SK-N-SH treated with all-trans-retinoic acid at 6 μM for 48 hours (cell line): ENCODE data around the gene RNF144A.
"Not testable (repeated sequence)": the region's sequence is repeated elsewhere in the genome, so short reads cannot be mapped to it uniquely, and the experiment has no call there.

Source experiments
- ATAC-seq: fragments of 200-7000 bp; cut with Tn5 transposase; 3 replicates; pipeline ENCODE4 v1.9.1; 2020; ENCODE audit warnings: mild to moderate bottlenecking, moderate library complexity
- ARNTL ChIP-seq: fragments of 450-650 bp; formaldehyde crosslinking; IDR thresholded peaks from 2 replicates; pipeline ENCODE4 v1.5.0; 2020; ENCODE audit warnings: low read depth, mild to moderate bottlenecking, moderate library complexity, borderline replicate concordance
- BACH2 ChIP-seq: fragments of 250-450 bp; sonication (Bioruptor Pico); IDR thresholded peaks from 2 replicates; pipeline ENCODE4 v1.9.0; 2021; ENCODE audit warnings: mild to moderate bottlenecking, borderline replicate concordance
- CREB5 ChIP-seq: fragments of 250-450 bp; sonication (Bioruptor Pico); IDR thresholded peaks from 2 replicates; pipeline ENCODE4 v1.5.1; 2020; ENCODE audit warnings: low read depth, mild to moderate bottlenecking, moderate library complexity
- ESRRG ChIP-seq: fragments of 250-450 bp; sonication (Bioruptor Pico); IDR thresholded peaks from 2 replicates; pipeline ENCODE4 v1.6.1; 2021; ENCODE audit warnings: mild to moderate bottlenecking
- ISL1 ChIP-seq: fragments of 250-450 bp; sonication (Bioruptor Pico); IDR thresholded peaks from 2 replicates; pipeline ENCODE4 v2.1.2; 2022; ENCODE audit warnings: mild to moderate bottlenecking, moderate library complexity
- PATZ1 ChIP-seq: fragments of 250-450 bp; sonication (Bioruptor Pico); IDR thresholded peaks from 2 replicates; pipeline ENCODE4 v1.8.0; 2020; ENCODE audit warnings: mild to moderate bottlenecking, moderate library complexity, borderline replicate concordance
- PPARA ChIP-seq: fragments of 250-450 bp; sonication (Bioruptor Pico); IDR thresholded peaks from 2 replicates; pipeline ENCODE4 v1.5.0; 2020; ENCODE audit warnings: mild to moderate bottlenecking, borderline replicate concordance
- SNAI2 ChIP-seq: fragments of 250-450 bp; sonication (Bioruptor Pico); IDR thresholded peaks from 2 replicates; pipeline ENCODE4 v1.5.0; 2020; ENCODE audit warnings: mild to moderate bottlenecking, moderate library complexity
- TOX ChIP-seq: fragments of 250-450 bp; sonication (Bioruptor Pico); IDR thresholded peaks from 2 replicates; pipeline ENCODE4 v1.8.0; 2021; ENCODE audit warnings: mild to moderate bottlenecking, moderate library complexity, borderline replicate concordance
- TSHZ2 ChIP-seq: fragments of 250-450 bp; sonication (Bioruptor Pico); IDR thresholded peaks from 2 replicates; pipeline ENCODE4 v1.5.0; 2020; ENCODE audit warnings: mild to moderate bottlenecking, moderate library complexity
- ZC3H10 ChIP-seq: fragments of 250-450 bp; sonication (Bioruptor Pico); IDR thresholded peaks from 2 replicates; pipeline ENCODE4 v1.5.1; 2021; ENCODE audit warnings: mild to moderate bottlenecking, moderate library complexity
- ZFP3 ChIP-seq: fragments of 250-450 bp; sonication (Bioruptor Pico); IDR thresholded peaks from 2 replicates; pipeline ENCODE4 v1.5.0; 2020; ENCODE audit warnings: mild to moderate bottlenecking, moderate library complexity
- ZNF70 ChIP-seq: fragments of 450-650 bp; formaldehyde crosslinking; IDR thresholded peaks from 2 replicates; pipeline ENCODE4 v1.5.0; 2020; ENCODE audit warnings: mild to moderate bottlenecking, moderate library complexity
- TF ChIP-seq, protein P1 (sequence below): fragments of 250-450 bp; sonication (Bioruptor Pico); IDR thresholded peaks from 2 replicates; pipeline ENCODE4 v1.5.1; 2021; ENCODE audit warnings: mild to moderate bottlenecking, moderate library complexity

RNF144A gene

GRCh38 chr2:6994536-6995128 is 77.4 kb downstream of the RNF144A start (continued):
- TF ChIP-seq TSHZ2 (CRISPR knock-in tag) (no peak), CREB5 (CRISPR knock-in tag) (no peak)

DNA sequence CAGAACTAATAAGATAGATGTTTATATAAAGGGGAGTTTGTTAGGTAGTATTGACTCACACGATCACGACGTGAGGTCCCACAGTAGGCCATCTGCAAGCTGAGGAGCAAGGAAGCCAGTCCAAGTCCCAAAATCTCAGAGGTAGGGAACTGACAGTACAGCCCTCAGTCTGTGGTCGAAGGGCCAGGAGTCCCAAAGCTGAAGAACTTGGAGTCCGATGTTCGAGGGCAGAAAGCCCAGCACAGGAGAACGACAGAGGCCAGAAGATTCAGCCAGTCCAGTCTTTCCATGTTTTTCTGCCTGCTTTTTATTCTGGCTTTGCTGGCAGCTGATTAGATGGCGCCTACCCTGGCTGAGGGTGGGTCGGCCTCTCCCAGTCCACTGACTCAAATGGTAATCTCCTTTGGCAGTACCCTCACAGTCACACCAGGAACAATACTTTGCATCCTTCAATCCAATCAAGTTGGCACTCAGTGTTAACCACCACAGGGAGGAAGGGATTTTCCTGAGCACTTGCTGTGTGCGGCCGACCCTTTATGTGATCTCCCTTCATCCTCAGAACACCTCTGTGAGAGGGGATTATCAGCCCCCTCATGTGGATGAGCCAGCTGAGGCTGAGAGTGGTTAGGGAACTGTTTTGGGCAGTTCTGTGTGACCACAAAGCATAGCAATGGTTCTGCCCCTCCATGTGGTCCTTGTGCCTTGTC is 78.3 kb downstream of the RNF144A start:
- TF ChIP-seq BACH2 (CRISPR knock-in tag) (no peak), CREB5 (CRISPR knock-in tag) (no peak), SNAI2 (no peak), ZC3H10 (no peak), TSHZ2 (CRISPR knock-in tag) (no peak), ESRRG (CRISPR knock-in tag) (no peak), ZFP3 (no peak), ZNF70 (no peak), ARNTL (CRISPR knock-in tag) (no peak), TOX (CRISPR knock-in tag) (no peak), ISL1 (CRISPR knock-in tag) (no peak), PPARA (CRISPR knock-in tag) (no peak)
- TF ChIP-seq, protein P1, sequence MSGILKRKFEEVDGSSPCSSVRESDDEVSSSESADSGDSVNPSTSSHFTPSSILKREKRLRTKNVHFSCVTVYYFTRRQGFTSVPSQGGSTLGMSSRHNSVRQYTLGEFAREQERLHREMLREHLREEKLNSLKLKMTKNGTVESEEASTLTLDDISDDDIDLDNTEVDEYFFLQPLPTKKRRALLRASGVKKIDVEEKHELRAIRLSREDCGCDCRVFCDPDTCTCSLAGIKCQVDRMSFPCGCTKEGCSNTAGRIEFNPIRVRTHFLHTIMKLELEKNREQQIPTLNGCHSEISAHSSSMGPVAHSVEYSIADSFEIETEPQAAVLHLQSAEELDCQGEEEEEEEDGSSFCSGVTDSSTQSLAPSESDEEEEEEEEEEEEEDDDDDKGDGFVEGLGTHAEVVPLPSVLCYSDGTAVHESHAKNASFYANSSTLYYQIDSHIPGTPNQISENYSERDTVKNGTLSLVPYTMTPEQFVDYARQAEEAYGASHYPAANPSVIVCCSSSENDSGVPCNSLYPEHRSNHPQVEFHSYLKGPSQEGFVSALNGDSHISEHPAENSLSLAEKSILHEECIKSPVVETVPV (CRISPR knock-in tag), result no peak
- TF ChIP-seq, all 23 proteins: peak for 0
- ATAC-seq, result no peak

DNA sequence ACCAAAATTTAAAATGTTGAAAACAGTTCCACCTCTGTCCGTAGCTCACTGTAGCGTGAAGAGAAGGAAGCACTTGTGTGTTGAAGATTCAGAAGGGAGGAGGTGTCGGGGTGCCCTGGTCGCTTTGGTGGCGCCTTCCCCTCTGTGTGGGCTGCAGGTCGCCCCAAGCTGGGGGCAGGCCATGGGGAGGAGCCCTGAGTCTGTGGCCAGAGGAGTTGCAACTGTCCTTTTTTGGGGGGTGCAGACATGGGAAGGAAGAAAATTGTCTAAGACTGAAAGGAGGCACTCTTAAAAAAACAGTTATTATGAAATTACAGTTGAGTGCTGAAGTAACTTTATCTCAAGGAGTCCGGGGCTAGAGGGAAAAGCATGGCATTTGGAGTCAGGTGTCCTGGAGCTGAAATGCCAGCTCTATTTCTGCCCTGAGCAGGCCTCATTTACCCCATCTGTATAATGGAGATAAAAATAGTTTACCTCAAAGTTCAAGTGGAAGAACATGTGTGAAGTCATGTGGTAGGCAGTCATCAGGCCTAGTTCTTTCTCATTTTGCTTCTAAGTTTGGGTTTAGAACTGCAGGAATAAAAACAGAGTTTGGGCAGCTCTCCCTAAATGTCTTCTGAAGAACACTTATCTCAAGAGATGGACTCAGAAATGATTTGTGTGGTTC is 82.1 kb downstream of the RNF144A start:
- ATAC-seq, result no peak
- no peak for TF ChIP-seq PATZ1 (CRISPR knock-in tag)

DNA sequence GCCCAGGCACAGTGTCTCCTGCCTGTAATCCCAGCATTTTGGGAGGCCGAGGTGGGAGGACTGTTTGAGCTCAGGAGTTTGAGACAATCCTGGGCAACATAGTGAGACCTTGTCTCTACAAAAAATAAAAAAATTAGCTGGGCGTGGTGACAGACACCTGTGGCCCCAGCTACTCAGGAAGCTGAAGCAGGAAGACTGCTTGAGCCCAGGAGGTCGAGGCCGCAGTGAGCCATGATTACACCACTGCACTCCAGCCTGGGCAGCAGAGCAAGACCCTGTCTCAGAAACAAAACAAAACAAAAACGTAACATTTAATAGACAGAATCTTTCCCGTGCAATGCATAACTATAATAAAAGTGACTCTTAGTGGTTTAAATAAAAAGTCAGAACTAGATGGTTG is 84.2 kb downstream of the RNF144A start:
- not testable (repeated sequence) for ATAC-seq
